ENCODE data around the gene PTPRF. TPM values are rescaled to one million over a fixed set of nuclear protein-coding genes. Genes with fewer than 3 reads are reported as not detected.

The PTPRF gene
- total RNA-seq, 2 donors from 2014 or later, result 203 to 250 TPM

GRCh38 chr1:43585557-43585956, 54.9 kb downstream of the PTPRF start:
- Histone ChIP-seq H3K9me3 (ENCODE audit: control insufficient read depth, low read length) (no peaks in the 10 kb centered on the region), H3K27me3 (ENCODE audit: control insufficient read depth, insufficient read depth, low read length, poor library complexity, severe bottlenecking) (no peaks in the 10 kb centered on the region), H3K9ac (ENCODE audit: extremely low read depth, low read length, poor library complexity, severe bottlenecking) (no peak overlapping the region), H3K36me3 (ENCODE audit: control insufficient read depth, insufficient read depth, low read length) (peaks cover 25% of the 10 kb centered on the region), H3K27ac (ENCODE audit: low read depth, low read length) (no peak overlapping the region), H3K4me1 (ENCODE audit: control insufficient read depth, insufficient read depth, low read length) (no peaks in the 10 kb centered on the region), H3K4me3 (ENCODE audit: low read length) (no peak overlapping the region)
- no peak overlapping the region for H3K4me3 Mint-ChIP-seq
- H3K9me3 Mint-ChIP-seq, result no peaks in the 10 kb centered on the region
- 94 to 95% methylated on average over 5 to 10 of the region's 10 CpGs for WGBS, 2 experiments (ENCODE audit: insufficient coverage in 1 of 2, insufficient read length in 1 of 2)
- no peaks in the 10 kb centered on the region for H3K27me3 Mint-ChIP-seq (ENCODE audit: insufficient read depth)
- no peak overlapping the region for H3K27ac Mint-ChIP-seq
- peaks cover 4% of the 10 kb centered on the region for H3K4me1 Mint-ChIP-seq
- no peak for TF ChIP-seq CTCF (conservative IDR thresholded peaks at IDR 0.05)
- peaks cover 28% of the 10 kb centered on the region for H3K36me3 Mint-ChIP-seq (ENCODE audit: low read depth)
- no peak for DNase-seq

GRCh38 chr1:43586136-43586731, 55.6 kb downstream of the PTPRF start:
- H3K36me3 Mint-ChIP-seq (ENCODE audit: low read depth), result peaks cover 26% of the 10 kb centered on the region
- no peak overlapping the region for H3K27ac ChIP-seq (ENCODE audit: low read depth, low read length)
- no peaks in the 10 kb centered on the region for H3K27me3 ChIP-seq (ENCODE audit: control insufficient read depth, insufficient read depth, low read length, poor library complexity, severe bottlenecking)
- no peak overlapping the region for H3K27ac Mint-ChIP-seq
- no peaks in the 10 kb centered on the region for H3K9me3 ChIP-seq (ENCODE audit: control insufficient read depth, low read length)
- H3K4me1 ChIP-seq (ENCODE audit: control insufficient read depth, insufficient read depth, low read length), result no peaks in the 10 kb centered on the region
- no peaks in the 10 kb centered on the region for H3K9me3 Mint-ChIP-seq
- H3K9ac ChIP-seq (ENCODE audit: extremely low read depth, low read length, poor library complexity, severe bottlenecking), result no peak overlapping the region
- peaks cover 30% of the 10 kb centered on the region for H3K36me3 ChIP-seq (ENCODE audit: control insufficient read depth, insufficient read depth, low read length)
- H3K4me3 ChIP-seq (ENCODE audit: low read length), result no peak overlapping the region
- no peaks in the 10 kb centered on the region for H3K27me3 Mint-ChIP-seq (ENCODE audit: insufficient read depth)
- WGBS, 2 experiments (ENCODE audit: insufficient coverage in 1 of 2, insufficient read length in 1 of 2), result 92 to 100% methylated on average over 5 to 6 of the region's 6 CpGs
- H3K4me3 Mint-ChIP-seq, result no peak overlapping the region
- no peak for TF ChIP-seq CTCF (conservative IDR thresholded peaks at IDR 0.05)
- H3K4me1 Mint-ChIP-seq, result peaks cover 4% of the 10 kb centered on the region
- DNase-seq, result no peak

- no peaks in the 10 kb centered on the region for H3K27me3 ChIP-seq (ENCODE audit: control insufficient read depth, insufficient read depth, low read length, poor library complexity, severe bottlenecking)
- Mint-ChIP-seq H3K4me3 (no peak overlapping the region), H3K27ac (no peak overlapping the region), H3K9me3 (no peaks in the 10 kb centered on the region), H3K27me3 (ENCODE audit: insufficient read depth) (no peaks in the 10 kb centered on the region), H3K36me3 (ENCODE audit: low read depth) (peaks cover 28% of the 10 kb centered on the region), H3K4me1 (peaks cover 1% of the 10 kb centered on the region)
- H3K4me1 ChIP-seq (ENCODE audit: control insufficient read depth, insufficient read depth, low read length), result no peaks in the 10 kb centered on the region
- no peak overlapping the region for H3K4me3 ChIP-seq (ENCODE audit: low read length)
- no peaks in the 10 kb centered on the region for H3K9me3 ChIP-seq (ENCODE audit: control insufficient read depth, low read length)
- DNase-seq, result no peak
- WGBS, 2 experiments (ENCODE audit: insufficient coverage in 1 of 2, insufficient read length in 1 of 2), result 93 to 98% methylated on average over 2 of the region's 2 CpGs
- no peak overlapping the region for H3K27ac ChIP-seq (ENCODE audit: low read depth, low read length)
- no peak overlapping the region for H3K9ac ChIP-seq (ENCODE audit: extremely low read depth, low read length, poor library complexity, severe bottlenecking)
- no peak for TF ChIP-seq CTCF (conservative IDR thresholded peaks at IDR 0.05)
- H3K36me3 ChIP-seq (ENCODE audit: control insufficient read depth, insufficient read depth, low read length), result peaks cover 29% of the 10 kb centered on the region
These were observed 56.3 kb downstream of the PTPRF start for GRCh38 chr1:43587001-43587400.
